SU-DHL-6 (cell line): ENCODE measurements around the gene CHCHD10.

Experiments
- CTCF ChIP-seq: fragments of 200-600 bp; sonication (generic); IDR thresholded peaks from one replicate; pipeline ENCODE4 v1.5.1; 2017; ENCODE audit warnings: antibody characterized with exemption, mild to moderate bottlenecking, low read length, moderate library complexity; ENCODE audit not compliant: insufficient read depth, poor library complexity, severe bottlenecking
- EZH2phosphoT487 ChIP-seq: fragments of 200-600 bp; sonication (generic), shearing (Covaris generic); conservative IDR thresholded peaks from 2 replicates; pipeline ENCODE4 v1.6.1; 2018; ENCODE audit warnings: mild to moderate bottlenecking, antibody characterized with exemption, low read length, moderate library complexity, mixed read lengths

GRCh38 chr22:23750367-23750713 is 17.4 kb downstream of the CHCHD10 start:
- no peak for TF ChIP-seq CTCF
- TF ChIP-seq EZH2phosphoT487: no peak
